GM19035 (cell line): ENCODE measurements around the gene KCNJ2.

Experiments
- ATAC-seq: cut with Tn5 transposase; IDR thresholded peaks from one replicate; pipeline ENCODE4 v1.9.1; 2021; ENCODE audit not compliant: unreplicated experiment

Gene KCNJ2

DNA sequence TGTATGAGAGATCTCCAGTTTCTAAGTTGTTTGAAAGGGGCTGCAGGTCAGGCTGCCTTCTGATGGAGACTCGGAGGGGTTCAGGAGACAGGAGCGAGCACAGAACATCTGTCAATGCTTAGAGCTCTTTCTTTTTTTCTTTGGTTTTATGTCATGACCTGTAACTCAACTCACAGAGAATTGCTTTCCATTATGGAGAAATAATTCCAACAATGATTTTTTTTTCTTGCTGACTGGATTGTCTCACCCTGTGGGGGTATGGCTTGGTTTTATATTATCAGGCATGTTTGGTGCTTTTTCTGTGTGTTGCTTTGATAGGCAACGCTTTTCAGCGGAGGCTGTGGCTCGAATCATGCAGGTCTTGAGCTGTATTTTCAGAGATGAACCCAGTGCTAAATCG is 10.7 kb upstream of the KCNJ2 start:
- no peak for ATAC-seq

DNA sequence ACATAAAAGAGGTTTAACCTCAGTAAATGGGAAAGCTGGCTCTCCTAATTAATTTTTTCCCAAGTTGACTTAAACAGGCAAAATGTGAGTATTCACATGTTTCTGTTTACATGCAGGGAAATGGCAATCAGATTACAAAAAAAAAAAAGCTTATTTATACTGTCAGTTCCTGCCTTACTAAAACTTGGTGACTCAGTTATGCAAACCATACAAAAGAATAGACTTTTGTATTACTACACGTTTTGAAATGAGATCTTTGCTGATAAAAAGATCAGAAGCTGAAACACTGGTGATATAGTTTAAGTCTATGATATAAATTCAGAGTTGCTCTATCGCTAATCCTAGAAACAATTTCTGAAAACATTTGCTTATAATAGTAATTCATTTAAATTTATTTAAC is 9.4 kb upstream of the KCNJ2 start:
- ATAC-seq, result no peak

DNA sequence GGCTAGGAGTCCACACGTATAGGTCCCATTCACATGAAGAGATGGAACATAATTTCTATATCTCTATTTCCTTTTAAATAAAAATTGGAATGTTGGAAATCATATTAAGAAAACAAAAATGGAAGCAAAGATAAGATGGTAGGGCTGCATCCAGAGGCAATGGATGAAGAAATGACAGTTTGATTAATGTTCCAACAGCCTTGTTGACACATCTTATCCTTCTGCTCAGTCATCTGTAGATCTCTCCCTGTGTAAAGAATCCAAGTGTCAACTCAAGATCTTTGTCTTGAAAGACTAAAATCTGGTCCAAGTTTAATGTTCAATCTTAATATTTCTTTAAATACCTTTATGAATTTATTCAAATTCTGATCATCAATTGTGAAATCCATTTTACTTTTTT is 7.8 kb upstream of the KCNJ2 start:
- no peak for ATAC-seq

DNA sequence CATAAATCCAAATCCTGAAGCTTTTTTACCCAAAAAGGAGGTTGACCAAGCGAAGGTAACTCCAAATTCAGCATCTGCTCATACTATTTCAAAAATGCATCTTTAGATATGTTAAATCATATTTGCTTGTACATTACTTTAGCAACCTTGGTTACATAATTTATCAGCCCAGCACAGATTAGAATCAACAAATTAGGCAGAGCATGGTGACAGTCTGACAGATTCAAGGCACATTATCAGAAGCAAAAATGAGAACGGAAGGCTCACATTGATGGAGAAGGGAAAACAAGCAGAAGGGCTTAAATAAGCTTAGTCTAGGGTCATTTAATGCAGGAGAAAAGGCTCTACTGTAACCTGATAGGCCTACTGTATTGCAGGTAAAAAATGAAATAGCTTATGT is 3.9 kb upstream of the KCNJ2 start:
- no peak for ATAC-seq

DNA sequence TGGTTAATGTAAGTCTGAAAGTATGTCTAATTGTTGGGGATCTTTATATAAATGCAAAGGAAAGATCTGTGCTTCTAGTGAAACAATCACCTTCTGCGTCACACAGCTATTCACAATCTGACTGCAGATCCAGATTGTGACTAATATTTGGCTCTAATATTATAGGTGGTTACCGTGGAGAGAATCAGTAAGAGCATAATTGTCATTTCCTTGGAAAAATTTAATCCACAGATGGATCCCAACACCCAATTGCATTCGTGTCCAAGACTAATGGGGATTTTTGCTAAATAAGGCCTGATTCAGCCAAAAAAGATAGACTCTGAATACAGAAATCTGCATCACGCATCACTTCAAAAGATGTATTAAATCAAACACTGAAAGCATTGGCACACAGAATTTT is 2.7 kb upstream of the KCNJ2 start:
- ATAC-seq, result no peak

- no peak for ATAC-seq
These were observed 1.0 kb upstream of the KCNJ2 start for GRCh38 chr17:70168044-70168976.

GRCh38 chr17:70169709-70170597 is 621 bp downstream of the KCNJ2 start:
- no peak for ATAC-seq

DNA sequence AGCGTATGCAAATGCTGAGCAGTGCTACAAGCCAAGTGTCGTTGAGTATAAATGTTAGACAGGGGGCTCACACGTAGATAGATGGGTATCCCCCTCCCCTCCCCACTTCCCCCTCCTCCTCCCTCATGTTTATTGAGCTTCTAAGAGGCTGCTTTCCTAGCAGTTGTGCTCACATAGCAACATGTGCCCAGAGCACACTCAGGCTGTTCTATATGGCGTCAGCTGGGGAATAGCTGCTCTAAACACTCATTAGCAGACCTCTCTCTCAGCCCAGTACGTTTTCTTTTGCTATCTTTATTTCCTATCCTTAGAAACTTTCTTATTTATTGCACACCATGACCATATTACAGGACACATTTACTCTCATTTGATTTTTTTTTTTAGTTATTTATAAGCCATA is 1.8 kb downstream of the KCNJ2 start:
- ATAC-seq, result no peak

- ATAC-seq, result no peak
These were observed 3.1 kb downstream of the KCNJ2 start for GRCh38 chr17:70172449-70172848.

- ATAC-seq, result no peak
These were observed 3.6 kb downstream of the KCNJ2 start for GRCh38 chr17:70172923-70173322.

DNA sequence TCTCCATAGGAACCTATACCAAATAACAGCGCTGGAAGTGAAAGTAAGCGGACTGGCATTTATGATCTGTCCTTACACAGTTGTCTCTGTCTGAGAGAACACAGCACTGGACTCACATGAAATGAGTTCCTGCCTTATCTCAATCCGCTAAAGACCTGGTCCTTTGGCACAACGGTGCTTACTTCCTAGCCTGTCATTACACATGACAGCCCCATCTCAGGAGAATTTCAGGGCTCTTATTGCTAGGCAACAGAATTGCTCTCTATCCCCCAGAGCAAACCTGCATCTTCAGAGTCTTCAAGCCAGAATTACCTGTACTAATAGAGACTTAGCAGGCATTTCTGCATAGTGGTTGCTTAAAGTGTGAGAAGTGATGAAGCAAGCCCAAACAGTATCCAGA is 4.3 kb downstream of the KCNJ2 start:
- ATAC-seq, result no peak

GRCh38 chr17:70181376-70181775 is 12.0 kb downstream of the KCNJ2 start:
- ATAC-seq, result no peak

GRCh38 chr17:70181866-70182265 is 12.5 kb downstream of the KCNJ2 start:
- ATAC-seq, result no peak

DNA sequence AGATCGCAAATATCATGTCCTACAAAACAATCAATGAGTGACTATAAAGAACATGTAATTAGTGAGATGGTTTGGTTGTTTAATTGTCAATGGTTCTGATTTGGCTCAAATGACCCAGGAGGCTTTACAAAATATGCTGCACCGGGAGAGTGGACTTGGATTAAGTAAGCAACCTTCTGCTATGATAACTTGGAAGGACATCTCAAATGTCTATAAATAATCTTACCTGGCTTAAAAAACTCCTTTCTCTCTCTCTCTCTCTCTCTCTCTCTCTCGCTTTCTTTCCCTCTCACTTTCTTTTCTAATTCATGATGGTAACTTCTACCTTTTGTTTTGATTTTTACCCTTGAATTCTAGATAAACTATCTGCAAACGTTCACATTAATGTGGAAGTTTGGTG is 14.2 kb downstream of the KCNJ2 start:
- no peak for ATAC-seq

GRCh38 chr17:70184207-70184606 is 14.9 kb downstream of the KCNJ2 start:
- ATAC-seq, result no peak

GRCh38 chr17:70184770-70185169 is 15.4 kb downstream of the KCNJ2 start:
- ATAC-seq, result no peak

GRCh38 chr17:70185285-70185684 is 16.0 kb downstream of the KCNJ2 start:
- ATAC-seq, result no peak

GRCh38 chr17:70187383-70187782 is 18.1 kb downstream of the KCNJ2 start:
- ATAC-seq, result no peak

GRCh38 chr17:70190959-70191805 is 21.9 kb downstream of the KCNJ2 start:
- no peak for ATAC-seq

GRCh38 chr17:70195091-70195490 is 25.8 kb downstream of the KCNJ2 start:
- ATAC-seq, result no peak

DNA sequence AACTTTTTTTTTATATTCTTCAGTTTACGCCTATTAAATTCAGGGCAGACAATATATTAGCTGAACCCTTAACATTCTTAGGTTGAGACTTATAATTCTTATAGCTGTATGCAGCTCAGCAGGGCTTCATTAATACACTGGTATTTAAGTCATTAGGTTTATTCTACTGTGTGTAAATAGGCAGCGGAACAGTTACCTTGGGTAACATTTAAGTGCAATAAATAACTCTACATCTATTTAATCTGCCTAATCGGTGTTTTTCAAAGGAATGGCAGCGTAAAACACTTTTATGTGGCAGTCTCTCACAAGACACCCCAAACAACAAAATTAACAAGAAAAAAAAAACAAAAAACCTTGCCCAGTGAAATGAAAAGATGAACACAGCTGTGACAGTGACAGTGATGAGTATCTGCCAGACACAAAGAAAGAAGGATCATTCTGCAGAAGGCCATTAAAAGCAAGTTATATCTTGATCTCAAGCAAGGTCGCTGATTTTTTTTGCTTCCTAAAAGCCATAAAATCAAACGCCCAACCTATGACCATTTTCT is 32.6 kb downstream of the KCNJ2 start:
- no peak for ATAC-seq
